Erythroblast (primary cell): ENCODE data around the gene TRAF2.
A peak's percentile ranks its signal among the peaks of the same experiment; 100 is the strongest.
"Not testable (repeated sequence)": the region's sequence is repeated elsewhere in the genome, so short reads cannot be mapped to it uniquely, and the experiment has no call there.

Experiments used
- DNase-seq, 2 experiments: peaks; one replicate each; lab custom pipeline; 2025; lab: John Stamatoyannopoulos, UW
- GATA1 ChIP-seq: IDR thresholded peaks from 2 replicates; pipeline ENCODE4 v1.6.1; 2011; ENCODE audit warnings: low read depth, mild to moderate bottlenecking, control low read depth, low read length, moderate library complexity
- POLR2A ChIP-seq: IDR thresholded peaks from 2 replicates; pipeline ENCODE4 v1.6.1; 2011; ENCODE audit warnings: mild to moderate bottlenecking, low read length

The TRAF2 gene

DNA sequence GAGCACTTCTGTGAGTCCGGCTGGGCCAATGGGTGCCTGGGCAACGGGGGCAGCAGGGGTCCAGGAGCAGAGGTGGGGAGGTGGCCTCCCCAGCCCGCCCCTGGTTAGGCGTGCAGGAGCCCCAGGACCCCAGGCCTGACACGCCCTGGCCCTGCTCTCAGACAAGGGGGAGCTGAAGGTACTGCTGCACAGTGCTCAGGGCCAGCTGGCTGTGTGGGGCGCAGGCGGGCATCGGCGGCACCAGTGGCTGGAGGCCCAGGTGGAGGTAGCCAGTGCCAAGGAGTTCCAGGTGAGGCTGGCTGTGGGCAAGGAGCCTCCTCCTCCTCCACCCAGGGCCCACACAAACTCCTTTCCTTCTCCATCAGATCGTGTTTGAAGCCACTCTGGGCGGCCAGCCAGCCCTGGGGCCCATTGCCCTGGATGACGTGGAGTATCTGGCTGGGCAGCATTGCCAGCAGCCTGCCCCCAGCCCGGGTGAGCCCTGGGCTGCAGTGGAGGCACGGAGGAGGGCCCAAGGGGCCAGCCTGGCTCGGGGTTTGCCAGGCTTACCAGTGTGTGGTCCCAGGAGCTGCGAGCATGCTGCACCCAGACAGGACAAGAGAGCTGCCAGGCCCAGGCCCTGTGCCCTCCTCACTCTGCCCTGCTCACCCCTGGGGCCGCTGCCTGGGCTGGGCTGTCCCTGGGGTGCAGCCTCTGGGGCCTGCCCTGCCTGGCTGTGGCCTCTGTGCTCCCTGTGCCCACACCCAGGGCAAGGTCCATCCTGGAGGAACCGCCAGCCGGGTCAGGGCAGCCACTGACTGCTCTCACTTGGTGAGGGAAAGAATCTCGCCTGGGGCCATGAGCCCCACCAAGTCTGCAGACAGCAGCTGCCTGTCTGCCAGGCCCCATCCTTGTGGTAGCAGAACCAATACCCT lies 27.2 kb upstream of the TRAF2 start:
- peak; percentile 48 to 53 for DNase-seq
- no peak for TF ChIP-seq GATA1
- TF ChIP-seq POLR2A = no peak

DNA sequence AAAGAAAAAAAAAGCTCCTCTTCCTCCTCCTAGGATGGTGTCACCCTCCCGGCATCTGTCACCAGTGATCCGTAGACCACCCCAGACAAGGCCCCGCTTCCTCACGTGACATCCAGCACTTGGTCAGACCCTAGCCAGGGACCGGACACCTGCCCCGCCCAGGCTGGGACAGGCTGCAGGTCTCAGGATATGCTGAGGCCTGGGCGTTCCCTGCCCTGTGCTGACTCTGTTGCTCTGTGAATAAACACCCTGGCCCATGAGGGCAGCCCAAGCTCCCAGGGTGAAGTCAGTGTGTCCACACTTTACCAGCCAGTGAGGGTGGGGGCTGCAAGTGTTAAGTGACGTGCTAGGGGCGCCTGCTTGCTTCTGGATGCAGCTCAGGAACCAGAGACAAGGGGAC lies 25.8 kb upstream of the TRAF2 start:
- TF ChIP-seq GATA1 (no peak), POLR2A (no peak)
- no peak for DNase-seq

DNA sequence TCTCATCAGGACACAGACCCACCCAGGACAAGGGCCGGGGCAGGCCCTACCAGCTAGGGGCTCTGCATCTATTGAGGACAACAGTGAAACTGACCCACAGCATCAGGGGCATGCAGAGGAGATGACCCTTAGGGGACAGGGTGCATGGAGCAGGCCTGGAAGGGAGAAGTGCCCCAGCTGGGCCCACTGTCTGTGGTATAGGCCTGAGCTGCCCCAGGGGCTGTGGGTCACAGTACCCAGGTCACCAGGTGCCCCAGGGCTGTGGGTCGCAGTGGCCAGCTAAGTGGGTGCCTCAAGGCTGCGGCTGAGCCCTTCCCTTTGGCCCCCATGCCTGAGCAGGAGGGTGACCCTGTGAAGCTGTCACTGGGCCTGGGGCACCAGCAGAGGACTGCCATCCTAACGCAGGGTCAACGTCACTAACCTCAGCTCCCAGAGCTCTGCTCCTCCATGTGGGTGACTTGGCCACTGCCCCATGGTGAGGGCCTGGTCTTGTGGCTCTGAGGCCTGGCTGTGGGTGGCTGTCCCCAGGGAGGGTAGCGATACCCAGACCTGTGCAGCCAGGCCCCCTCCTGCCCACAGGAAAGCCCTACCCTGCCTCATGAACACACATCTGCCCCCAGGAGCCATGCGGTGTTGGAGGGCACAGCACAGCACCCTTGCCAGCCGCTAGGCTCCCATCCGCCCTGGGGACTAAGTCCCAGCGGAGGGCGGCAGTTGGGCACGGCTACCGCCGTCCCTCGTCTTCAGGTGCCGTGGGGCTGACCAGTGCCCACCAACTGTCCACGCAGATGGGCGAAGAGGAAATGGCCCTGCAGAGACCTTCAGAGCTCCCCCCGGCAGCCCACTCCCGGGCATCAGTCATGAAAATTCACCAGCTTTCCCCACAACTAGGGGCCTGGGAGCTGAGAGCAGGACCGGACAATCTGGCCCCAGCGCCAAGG lies 25.1 kb upstream of the TRAF2 start:
- DNase-seq = no peak
- TF ChIP-seq GATA1 = no peak
- TF ChIP-seq POLR2A = peak; percentile 17

DNA sequence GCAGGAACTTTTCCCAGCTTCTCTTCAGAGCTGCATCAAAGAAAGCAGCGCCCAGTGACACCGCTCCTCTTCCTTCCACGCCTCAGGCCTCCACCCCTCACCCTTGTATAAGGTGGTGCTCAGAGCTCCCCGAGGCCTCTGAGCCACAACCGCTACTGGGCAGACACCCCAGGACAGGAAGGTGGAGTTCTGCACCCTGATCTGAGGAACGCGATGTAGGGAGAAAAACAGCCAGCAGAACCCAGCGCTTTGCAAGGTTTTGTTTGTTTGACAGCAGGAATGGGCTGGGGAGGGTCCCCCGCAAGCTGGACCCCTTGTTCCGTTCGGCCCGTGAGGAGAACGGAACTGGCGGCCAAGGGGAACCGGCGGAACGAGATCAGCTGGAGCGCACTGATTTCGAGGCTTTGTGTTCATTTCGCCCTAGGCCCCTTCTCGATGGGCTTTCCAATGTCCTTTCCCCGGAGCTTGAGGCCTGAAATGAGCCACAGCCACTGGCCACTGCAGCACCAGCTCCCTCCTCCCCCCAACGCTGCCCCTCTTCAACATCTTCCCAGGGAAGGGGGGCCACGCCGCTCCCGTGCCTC lies 24.4 kb upstream of the TRAF2 start:
- TF ChIP-seq POLR2A = no peak
- TF ChIP-seq GATA1 = no peak
- no peak for DNase-seq

DNA sequence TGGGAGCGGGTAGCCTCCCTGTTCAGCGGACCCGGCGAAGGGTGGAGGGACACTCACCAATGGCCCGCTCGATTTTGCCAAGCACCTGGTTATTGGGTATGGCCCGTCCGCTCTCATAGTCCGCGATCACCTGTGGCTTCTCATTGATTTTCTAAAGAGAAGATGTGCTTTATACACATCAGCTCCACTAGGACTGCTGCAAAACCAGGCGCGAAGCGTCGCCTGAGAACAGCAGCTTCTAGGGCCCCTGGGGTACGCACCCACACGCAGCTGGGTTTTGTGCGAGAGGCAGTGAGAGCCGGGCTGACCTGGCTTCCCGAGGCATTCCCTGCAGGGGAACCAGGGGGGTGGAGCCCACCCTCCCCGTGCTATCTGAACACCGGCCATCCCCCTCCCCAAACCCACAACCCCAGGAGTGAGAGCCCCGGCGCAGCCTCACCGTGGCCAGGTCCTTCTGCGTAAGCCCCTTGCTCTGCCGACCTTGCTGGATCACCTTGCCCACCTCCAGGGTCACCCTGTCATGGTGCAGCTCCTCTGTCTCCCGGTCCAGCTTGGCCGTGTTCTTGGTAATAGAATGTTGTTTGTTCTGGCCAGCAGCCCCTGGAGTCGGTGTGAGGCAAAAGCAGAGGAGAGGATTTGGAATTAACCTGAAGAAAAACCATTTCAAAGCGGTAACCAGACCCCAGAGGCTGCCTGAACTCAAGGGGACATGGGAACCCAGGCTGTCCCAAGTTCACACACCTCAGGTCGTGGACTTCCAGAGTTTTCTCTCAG lies 23.3 kb upstream of the TRAF2 start:
- no peak for DNase-seq
- TF ChIP-seq GATA1 = no peak
- no peak for TF ChIP-seq POLR2A

DNA sequence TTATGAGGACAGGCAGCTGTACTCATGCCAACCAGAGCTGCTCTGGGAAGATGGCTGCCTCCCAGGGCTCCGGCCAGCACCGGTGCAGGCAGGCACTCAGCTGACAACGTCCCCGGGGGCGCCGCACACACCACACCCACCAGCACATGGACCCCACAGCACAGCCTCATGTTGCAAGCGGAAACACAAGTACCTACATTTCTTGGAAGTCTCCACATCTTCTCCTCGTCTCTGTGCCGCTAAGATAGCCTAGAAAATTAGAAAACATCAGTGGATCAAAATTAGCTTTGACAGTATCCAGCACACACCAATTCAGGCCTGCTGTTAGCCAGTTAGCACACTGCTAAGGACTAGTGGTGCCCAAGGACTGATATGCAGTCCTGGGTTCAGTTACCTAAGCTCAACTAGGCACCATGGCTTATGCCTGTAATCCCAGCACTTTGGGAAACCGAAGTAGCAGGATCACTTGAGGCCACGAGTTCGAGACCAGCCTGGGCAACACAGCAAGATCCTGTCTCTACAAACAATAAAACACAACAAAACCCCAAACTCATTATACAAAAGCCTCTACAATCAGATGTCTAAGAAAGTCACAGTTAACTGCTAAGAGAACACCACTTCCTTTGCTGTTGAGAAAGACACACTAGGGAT lies 22.6 kb upstream of the TRAF2 start:
- TF ChIP-seq GATA1 (no peak), POLR2A (no peak)
- DNase-seq = no peak

DNA sequence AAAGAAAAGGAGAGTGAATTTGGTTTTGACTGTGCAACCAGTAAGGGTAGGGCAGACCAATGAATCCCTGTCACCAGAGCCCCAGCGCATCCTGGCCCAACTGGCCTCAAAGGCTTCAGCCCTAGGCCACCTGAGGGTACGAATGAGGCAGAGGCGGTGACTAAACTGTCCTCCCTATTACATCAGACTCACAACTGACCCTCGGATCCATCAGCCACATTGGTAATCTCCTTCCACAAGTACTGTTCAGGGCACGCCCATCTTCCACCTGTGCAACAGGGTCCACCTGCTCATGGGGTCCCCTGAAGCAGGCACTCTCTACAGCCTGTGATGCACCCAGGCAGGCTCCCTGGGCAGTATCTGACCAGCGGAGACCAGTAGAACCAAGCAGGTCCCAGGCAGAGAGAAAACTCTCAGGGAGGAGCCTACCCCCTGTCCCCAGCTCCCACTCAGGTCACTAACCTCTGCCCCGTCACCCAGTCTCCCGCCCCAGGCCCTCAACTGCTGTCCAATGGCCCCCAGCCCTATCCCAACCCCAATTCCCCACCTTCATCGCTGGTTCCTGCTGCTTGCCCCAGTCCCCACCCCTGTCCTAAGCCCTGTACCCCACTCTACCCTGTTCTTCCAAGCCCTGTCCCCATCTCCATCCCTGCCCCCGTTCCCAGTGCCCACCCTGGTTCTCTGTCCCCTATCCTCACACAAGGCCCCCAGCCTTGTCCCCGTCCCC lies 21.1 kb upstream of the TRAF2 start:
- DNase-seq = no peak
- TF ChIP-seq POLR2A (no peak), GATA1 (no peak)

DNA sequence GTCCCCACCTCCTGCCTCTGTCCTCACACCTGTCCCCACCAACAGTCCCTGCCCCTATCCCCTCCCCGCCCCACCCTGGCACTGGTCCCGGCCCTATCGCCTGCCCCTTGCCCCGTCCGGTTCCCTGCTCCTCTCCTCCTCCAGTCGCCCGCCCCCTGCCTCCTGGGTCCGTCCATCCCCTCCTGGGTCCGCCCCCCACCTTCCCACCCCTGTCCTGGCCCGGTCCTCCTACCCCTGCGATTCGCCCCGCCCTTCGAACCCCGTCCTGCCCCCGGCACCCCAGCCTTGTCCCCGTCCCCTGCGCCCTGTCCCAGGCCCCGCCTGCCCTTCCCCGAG lies 20.6 kb upstream of the TRAF2 start:
- DNase-seq = no peak
- TF ChIP-seq GATA1 = no peak
- no peak for TF ChIP-seq POLR2A

DNA sequence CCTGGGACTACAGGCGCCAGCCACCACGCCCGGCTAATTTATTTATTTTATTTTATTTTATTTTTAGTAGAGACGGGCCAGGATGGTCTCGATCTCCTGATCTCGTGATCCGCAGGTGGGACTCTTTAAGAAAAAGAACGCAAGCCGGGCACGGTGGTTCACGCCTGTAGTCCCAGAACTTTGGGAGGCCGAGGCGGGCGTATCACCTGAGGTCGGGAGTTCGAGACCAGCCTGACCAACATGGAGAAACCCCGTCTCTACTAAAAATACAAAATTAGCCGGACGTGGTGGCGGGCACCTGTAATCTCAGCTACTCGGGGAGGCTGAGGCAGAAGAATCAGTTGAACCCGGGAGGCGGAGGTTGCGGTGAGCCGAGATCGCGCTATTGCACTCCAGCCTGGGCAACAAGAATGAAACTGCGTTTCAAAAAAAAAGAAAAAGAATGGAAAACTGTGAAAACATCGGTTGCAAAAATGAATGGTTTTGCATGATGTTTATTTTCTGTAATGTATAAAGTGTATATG lies 19.4 kb upstream of the TRAF2 start:
- not testable (repeated sequence) for DNase-seq

DNA sequence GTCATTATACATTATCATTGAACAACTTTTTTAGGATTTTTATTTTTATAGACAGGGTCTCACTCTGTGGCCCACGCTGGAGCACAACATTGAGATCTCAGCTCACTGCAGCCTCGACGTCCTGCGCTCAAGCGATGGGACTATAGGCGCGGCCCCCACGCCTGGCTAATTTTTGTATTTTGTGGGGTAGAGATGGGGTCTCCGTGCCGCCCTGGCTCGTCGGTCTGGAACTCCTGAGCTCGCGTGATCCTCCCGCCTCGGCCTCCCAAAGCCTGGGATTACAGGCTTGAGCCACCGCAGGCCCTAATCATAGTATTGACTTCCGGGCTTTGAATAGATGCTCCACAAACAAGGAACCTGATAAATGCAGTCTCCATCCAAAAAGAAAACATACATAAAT lies 18.8 kb upstream of the TRAF2 start:
- DNase-seq = no peak
- no peak for TF ChIP-seq GATA1
- no peak for TF ChIP-seq POLR2A

DNA sequence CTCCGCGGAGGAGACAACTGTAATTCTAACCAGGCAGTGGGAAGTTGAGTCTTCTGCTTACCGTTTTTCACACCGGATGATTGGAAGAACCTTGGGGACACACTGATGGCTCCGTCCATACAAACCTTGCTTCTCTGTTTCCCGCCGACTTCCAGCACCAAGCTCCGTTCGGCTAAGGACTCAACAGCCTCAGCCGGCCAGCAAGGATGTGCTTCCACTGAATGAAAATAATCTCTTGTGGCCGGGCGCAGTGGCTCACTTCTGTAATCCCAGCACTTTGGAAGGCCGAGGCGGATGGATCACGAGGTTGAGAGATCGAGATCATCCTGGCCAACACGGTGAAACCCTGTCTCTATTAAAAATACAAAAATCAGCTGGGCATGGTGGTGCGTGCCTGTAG lies 18.4 kb upstream of the TRAF2 start:
- DNase-seq = no peak
- TF ChIP-seq GATA1 (no peak), POLR2A (no peak)

DNA sequence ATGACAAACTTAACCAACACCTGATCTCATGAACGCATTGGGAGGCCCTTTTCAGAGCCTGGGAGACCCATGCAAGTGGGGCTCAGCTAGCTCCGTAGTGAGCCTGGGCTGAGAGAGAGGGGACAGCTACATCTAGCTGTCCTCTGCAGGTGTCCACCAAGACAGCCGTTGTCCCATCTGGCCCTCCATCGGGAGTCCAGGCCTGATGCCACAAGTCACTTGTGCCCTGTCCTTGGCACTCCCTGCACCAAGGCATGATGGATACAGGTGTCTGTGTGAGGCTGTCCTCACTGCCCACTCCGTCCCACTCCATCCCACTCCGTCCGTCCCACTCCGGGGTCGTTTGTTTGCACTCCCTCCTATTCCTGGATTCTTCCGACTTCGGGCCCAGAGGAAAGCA lies 17.7 kb upstream of the TRAF2 start:
- TF ChIP-seq POLR2A = no peak
- TF ChIP-seq GATA1 = no peak
- no peak for DNase-seq

DNA sequence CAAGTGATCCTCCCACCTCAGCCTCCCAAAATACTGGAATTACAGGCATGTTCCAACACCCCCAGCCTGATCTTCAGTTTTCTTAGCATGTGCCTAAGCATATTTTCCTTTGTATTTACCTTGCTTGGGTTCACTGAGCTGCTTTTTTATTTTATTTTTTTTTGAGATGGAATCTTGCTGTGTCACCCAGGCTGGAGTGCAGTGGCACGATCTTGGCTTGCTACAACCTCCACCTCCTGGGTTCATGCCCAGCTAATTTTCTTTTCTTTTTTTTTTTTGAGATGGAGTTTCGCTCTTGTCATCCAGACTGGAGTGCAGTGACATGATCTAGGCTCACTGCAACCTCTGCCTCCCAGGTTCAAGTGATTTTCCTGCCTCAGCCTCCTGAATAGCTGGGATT lies 16.7 kb upstream of the TRAF2 start:
- DNase-seq = not testable (repeated sequence)
